IPS-NIHi11 (cell line): ENCODE results near the gene EEF2KMT.
A peak's percentile ranks its signal among the peaks of the same experiment; 100 is the strongest.
"Not testable (repeated sequence)": the region's sequence is repeated elsewhere in the genome, so short reads cannot be mapped to it uniquely, and the experiment has no call there.

ENCODE experiments used
- DNase-seq: peaks from one replicate; pipeline ENCODE4 v3.0.0; 2012; ENCODE audit warnings: mixed read lengths, low spot score

The EEF2KMT gene

DNA sequence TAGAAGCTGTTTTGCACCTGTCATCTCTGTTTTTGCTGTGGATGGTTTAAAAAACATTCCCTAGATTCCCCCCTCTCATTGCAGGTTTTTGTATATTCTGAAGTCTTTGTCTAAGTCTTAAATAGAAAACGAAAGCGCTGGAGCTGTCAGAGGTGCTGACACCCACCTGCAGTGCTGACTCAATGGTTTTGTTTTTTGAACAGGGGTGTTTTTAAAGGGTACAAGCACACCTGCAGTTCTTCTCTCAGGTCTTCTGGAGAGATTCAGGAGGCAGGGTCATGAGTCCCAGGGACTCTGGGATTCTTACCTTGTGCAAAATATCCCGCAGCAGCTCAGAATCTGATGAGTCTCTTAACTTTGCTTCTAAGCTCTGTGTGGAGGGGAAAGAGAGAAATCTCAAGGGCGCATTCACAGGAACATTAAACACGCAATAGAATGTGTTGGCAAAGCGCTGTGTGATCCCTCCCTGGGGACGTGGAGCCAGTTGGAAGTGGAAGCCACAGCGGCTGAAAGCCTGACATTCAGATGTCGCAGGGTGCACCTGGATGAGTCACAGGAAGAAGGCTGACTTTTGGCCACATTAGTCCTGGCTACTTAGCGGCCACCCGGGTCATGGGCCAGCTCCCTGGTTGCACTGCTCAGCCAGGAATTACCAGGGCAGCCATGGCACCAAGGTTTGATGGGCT, 2.3 kb downstream of the EEF2KMT start:
- DNase-seq: not testable (repeated sequence)

DNA sequence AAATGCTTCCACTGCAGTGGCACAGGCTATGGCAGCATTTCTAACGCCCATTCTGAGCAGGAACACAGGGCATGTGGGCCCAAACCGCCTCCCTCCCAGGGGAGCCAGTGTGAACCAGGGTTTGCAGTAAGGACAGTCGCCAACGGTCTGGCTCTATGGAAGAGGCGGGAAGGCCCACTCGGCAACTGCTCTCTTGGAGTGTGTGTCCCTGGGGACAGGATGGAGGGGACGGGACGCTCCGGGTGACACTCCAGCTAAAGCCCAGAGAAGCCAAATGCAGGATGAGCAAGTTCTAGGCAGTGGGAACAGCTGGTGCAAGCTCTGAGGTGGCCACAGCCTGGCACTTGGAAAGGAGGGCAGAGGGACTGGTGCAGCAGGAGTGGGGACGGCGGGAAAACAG, 3.8 kb downstream of the EEF2KMT start:
- DNase-seq: not testable (repeated sequence)

DNA sequence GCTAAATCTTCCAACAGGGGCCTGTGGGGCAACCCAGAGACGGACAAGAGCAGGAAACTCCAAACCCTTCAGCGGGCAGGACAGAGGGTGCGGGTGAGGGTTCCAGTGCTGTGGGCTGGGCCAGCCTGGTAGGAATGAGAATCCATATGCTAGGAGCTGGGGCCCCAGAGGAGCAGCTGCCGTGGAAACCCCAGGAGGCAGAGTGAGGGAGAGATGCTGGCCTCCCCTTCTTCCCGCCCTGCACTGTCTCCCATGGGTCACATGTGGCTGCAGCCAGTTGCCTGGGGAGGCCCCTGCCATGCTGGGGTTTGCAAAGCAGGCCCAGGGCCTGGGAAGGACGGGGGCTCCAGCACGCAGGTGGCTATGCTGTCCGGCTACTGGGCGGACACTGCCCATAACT, 4.5 kb downstream of the EEF2KMT start:
- not testable (repeated sequence) for DNase-seq

DNA sequence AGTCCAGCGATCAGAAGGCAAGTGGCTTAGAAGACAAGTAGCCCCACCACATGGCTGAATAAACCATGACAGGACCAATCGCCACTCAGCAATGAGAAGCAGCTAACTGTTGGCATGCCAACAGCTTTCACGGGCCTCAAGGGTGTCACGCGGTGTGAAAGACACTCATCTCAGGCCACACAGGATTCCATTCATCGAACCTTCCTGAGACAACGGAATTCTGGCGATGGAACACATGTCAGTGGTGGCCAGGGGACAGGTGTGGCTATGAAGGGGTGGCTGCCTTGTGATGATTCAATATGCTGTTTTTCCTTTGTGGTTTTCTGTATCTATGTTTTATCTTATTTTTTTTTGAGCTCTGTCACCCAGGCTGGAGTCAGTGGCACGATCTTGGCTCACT, 7.0 kb downstream of the EEF2KMT start:
- DNase-seq: not testable (repeated sequence)

DNA sequence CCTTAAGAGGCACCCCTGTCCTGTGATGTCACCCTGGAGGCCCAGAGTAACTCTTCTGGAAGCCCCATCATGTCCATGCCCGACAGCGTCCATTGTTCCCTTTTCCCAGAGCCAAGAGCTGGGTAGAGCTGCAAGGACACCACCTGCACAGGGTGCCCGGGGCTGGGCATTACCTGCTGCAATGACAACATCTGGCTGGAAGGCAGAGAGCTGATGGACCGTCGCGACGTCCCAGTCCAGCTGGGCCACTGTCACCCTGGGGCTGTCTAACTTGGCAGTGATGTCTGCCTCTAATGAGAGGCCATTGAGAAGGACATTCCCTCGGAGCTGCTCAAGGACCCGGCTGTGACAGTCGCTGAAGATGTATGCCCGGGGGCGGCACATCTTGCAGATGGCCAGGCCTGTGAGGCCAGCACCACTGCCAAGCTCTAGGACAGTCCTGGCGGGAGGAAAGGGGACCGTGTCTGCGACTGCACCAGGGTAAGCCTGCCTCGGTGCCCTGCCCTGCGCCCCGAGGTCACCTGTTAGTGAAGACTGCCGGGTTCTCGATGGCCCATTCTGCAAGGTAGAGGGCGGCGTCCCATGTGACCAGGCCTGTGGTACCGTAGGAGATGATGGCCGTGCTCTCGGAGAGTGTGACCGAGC, 7.6 kb downstream of the EEF2KMT start:
- not testable (repeated sequence) for DNase-seq

DNA sequence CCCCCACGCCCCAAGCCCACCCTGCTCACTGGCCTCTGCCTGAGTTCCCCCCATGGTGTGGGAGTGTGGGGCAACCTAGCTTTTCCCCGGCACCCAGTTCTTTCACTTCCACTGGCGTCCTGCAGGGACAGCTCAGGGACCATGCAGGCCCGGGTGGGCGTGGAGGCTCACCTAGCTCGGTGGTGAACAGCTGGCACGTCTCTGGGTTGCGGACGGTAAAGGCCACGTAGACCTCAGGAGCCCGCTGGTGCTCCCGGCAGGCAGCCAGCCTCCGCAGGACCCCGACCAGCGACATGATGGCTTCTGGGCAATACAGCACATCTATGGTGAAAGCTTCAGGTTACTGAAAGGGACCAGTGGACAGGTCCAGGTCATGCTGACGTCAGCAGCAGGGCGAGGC, 8.7 kb downstream of the EEF2KMT start:
- DNase-seq: not testable (repeated sequence)

DNA sequence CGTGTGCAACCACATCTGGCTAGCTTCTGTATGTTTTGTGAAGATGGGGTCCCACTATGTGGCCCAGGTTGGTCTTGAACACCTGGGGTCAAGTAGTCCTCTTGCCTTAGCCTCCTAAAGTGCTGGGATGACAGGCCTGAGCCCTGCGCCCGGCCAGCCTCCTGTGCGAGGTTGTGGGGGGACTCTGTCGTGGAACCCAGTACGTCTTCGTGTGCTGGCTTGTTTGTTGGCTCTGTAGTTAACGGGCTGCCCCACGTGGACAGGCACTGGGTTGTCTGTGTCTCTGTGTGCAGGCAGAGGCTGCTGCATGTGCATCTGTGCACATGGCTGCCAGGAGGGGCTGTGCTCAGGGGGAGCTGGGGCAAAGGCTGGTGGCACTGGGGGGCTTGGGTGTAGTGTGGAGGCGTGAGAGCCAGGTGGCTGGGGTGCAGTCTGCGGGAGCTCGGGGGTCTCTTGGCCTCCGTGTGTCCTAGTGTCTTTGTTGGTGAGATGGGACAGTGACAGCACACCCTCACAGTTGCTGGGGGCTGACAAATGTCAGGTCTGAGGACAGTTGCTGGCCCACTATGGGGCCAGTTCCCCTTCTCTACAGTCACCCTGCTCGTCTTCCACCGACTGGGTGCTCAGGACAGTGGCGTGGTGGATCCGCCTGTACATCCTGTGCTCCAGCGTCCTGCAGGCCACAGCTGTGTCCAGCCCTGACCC, 9.4 kb downstream of the EEF2KMT start:
- DNase-seq: not testable (repeated sequence)

DNA sequence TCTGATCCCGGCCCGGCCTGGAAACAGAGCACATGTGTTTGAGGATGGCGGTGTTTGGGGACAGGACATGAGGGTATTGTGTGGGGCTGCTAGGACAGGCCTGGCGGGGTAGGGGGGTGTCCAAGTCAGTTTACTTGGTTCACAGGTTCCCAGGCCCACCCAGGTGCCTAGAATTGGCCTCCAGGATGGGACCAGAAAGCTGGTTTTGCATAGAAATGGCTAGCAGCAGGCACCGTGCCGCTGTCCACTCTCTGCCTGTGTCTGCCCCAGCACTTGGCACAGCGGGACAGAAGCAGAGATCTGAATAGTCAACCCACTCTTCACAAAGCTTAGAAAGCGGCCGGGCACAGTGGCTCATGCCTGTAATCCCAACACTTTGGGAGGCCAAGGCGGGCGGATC, 11.9 kb downstream of the EEF2KMT start:
- DNase-seq: not testable (repeated sequence)

DNA sequence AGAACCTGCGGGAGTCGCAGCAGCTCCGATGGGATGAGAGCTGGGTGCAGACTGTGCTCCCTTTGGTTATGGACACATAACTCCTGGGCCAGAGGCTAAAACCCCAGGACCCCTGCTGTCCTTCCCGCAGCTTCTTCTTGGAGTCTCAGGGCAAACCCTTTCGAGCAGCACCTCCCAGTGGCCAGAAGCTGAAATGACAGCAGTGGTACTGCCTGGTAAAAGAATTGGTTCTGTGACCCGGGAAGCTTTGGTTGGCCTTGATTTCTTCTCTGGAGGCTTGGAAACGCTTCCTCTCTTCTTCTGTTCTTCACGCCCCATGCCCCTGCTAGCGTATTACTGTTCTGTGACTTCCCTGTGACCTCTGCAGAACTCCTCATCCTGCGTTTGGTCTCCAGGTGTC, 12.8 kb downstream of the EEF2KMT start:
- peak; percentile 56 for DNase-seq

DNA sequence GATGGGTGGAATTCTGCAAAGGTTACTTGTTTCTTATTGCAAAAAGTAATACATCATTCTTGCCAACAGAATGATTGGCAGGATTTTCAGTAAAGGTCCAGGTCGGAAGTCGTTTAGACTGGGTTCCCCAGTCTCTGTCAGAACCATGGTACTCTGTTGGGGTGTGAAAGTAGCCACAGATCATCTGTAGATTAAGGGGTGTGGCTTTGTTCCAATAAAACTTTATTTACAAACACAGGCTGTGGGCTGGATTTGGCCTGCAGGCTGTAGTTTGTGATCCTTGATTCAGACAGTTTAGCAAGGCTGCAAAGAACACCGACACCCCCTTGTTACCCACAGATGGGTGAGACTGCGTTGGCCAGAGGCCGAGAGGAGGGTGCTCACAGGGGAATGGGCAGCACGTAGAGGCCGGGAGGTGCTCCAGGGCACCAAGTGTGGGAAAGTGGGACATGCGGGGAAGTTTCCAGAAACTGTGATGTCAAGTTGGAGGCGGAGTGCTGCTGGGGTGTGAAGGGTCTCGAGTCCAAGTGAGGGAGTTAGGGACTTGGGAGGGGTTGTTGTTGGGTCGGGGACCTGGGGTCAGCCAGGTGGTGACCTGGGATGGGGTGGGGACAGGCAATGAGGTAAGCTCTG, 13.4 kb downstream of the EEF2KMT start:
- DNase-seq: not testable (repeated sequence)

DNA sequence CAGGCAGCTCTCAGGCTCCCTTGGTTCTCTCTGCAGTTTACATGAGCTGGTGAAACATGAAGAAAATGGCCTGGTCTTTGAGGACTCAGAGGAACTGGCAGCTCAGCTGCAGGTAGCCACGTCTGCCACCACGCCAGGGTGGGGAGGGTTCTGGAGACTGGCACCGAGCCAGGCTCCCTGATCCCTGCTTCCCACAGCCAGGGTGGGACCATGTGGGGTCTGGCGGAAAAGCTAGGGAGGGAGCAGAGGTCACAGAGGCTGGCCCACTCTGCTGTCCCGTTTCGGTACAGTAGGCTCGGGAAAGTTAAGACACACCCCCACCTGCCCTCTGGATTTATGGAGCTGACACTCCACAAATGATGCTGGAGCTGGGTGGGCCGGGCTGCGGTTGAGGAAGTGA, 13.9 kb downstream of the EEF2KMT start:
- DNase-seq: not testable (repeated sequence)

DNA sequence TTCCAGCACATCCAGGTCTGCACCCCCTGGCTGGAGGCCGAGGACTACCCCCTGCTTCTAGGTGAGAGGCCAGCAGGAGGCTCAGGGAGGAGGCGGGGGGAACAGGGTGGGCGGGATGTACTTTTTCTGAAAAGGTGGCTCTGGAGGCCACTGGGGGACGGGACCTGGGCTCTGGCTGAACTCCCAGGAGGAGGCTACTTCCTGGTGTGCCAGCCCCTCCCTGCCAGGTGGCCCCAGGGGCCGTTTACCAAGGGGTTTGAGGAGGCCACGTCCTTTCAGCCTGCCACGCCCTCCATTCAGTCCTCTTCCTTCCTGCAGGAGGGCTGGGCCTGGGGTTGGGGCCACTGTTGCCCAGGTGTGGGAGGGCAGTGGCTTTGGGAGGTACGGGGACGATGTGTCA, 16.6 kb downstream of the EEF2KMT start:
- DNase-seq: not testable (repeated sequence)

DNA sequence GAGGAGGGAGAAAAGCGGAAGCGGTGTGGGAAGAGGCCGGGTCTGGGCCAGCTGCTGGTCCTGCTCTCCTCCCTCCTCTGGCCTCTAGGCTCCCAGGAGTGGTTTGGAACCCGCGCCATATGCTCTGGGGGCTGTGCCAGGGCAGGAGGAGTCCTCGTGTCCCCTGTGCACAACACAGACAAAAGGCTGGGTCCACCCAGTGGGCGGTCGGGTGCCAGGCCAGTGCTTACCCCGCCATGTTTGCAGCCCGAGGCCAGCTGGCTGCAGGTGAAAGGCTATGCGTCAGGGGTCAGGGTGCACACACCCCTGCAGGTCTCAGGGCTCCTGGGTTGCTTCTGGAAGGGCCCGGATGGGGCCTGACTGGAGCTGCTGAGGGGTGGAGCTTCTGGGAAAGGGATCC, 17.1 kb downstream of the EEF2KMT start:
- DNase-seq: not testable (repeated sequence)

DNA sequence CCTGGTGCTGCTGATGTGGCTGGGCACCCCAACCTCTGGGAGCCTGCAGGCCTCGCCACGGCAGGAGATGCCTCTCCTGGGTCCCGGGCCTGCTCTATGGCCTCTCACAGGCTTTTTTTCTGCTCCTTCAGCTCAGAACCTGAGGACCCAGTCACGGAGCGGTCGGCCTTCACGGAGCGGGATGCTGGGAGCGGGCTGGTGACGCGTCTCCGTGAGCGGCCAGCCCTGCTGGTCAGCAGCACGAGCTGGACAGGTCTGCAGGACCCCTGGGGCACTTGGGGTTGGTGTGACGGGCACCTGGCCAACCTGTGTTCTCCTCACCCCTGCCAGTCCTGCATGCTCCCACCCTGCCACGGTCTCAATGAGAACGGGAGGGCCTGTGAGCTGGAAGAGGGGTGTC, 19.0 kb downstream of the EEF2KMT start:
- DNase-seq: no peak

DNA sequence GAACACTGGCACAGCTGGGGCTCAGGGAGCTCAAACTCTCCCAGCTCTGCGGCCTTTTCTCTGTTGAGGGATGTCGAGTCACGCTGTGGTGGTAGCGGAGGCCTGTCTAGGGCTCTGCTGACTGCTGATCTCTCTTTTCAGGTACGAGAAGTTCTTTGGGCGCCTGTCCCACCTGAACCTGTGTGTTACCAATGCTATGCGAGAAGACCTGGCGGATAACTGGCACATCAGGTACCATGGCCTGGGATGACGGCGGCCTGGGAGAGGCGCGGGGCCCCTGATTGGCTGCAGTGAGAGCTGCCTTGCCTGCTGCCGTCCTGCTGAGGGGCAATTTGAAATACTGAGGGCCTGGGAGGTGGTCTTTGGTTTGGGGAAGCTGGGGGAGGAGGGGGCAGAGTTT, 20.3 kb downstream of the EEF2KMT start:
- no peak for DNase-seq

DNA sequence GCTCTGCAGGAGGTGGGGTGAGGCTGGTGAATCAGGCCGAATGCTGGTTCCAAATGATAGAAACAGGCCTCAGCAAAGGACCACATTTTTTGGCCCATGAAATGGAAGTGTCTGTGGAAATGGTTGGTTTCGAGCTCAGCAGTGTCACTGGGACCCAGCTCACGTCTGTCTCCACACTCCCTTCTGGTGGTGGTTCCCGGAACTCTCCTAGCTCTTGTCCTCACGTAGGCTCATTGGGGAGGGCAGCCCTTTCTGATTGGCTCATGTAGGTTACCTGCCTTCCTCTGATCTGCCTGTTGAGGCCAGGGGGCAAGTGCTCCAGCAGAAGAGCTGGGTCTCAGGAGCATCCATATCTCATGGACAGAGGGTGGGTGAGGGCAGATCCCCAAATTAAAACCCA, 22.0 kb downstream of the EEF2KMT start:
- no peak for DNase-seq

DNA sequence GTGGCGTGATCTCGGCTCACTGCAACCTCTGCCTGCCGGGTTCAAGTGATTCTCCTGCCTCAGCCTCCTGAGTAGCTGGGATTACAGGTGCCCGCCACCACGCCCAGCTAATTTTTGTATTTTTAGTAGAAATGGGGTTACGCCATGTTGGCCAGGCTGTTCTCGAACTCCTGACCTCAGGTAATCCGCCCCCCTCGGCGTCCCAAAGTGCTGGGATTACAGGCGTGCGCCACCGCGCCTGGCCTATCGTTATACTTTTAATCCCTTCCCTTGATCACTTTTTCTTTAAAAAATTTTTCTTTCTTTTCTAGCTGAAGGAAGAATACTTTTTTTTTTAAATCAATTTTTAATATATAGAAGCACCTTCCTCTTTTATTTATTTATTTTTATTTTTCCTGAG, 23.8 kb downstream of the EEF2KMT start:
- not testable (repeated sequence) for DNase-seq

DNA sequence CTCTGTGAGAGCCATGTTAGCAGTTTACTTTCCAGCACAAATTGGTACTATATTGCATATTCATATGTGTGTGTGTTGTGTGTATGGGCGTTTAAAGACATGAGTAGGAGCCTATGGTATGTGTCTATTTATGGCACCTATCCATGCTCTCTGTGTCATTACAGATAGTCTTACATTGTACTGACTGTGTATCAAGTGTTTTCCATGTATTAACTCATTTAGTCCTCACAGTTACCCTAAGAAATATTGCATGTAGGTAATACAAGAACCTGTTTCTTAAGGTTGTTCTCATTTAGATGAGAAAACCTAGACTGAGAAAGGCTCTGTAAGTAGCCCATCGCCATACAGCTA, 24.3 kb downstream of the EEF2KMT start:
- no peak for DNase-seq

DNA sequence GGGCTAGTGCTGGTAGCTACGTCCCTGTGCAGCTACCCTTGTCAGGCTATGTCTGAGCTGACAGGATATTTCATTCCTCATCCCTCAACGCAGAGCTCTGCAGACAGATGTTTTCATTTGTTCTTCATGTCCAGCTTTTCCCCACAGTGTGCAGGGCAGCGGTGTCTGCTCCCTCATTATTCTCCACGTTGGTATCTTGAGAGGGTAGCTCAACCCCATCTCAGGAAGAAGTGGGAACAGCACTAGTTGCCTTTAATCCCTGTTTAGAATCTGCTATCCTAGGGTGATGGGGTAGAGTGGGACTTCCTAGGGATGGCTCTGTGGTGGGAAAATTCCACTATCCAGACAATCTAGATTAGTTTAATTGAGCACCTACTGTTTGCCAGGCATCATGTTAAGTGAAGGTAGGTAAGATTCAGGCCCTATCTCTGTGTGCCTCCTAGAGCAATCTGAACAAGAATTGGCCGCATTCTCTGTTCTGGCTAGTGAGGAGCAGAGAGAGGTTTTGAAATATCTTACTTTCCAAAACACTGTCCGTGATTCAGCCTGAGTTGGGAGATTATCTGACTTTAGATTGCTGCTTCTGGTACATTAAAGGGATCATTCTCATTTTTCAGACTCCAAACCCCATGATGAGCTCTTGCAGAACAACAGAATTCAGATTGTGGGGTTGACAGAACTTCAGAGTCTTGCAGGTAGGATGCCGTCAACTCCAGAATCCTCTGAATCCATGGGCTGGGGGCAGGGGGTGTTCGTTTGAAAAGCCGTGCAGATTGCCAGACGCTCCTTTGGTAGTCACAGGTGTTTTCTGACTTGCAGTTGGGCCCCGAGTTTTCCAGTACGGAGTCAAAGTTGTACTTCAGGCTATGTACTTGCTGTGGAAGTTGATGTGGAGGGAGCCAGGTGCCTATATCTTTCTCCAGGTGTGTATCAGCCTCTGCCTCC, 25.0 kb downstream of the EEF2KMT start:
- no peak for DNase-seq

DNA sequence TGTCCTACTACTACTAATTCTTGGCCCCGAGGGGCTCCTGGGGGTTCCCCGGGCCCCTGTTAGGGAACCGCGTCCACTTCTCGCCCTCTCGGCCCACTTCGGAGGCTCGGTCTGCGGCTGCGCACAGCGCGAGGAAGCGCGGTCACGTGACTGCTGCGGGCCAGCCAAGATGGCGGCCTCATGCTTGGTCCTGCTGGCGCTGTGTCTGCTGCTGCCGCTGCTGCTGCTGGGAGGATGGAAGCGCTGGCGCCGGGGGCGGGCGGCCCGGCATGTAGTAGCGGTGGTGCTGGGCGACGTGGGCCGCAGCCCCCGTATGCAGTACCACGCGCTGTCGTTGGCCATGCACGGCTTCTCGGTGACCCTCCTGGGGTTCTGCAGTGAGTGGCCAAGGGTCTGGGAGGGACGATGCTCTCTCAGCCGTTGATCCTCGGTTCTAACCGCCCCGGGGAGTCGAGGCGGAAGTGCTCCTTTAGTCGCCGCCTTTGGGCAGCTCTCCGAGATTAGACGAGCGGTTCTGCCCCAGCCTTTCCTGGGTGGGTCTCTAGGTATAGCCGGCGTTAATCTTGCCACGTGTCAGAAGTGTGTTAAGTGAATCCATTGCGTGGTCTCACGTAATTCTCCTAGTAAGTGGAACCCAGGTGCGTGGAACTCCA, 25.8 kb downstream of the EEF2KMT start, which contains the start of gene ALG1:
Gene ALG1, plus strand, starts transcription at position 163 of the 653 bp plus-strand sequence. Its CDS starts 7 bp downstream, at position 170.
- peak; percentile 97 for DNase-seq

DNA sequence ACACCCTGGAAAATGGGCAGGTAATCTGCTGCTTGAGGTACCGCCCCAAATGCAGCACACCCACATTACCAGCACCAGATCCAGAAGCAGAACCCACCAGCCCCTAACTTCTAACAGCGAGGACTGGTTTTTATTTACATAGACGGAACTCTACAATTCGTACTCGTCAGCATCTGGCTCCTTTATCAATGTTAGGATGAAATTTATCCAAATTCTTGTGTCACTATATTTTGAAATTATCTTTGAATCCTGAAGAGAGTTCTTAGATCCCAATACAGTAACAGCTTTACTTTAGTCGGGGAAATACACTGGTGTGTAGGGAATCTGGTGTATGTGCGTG, 26.3 kb downstream of the EEF2KMT start:
- no peak for DNase-seq
